GM23338 (cell line): ENCODE measurements around the gene MS4A15. TPM values are rescaled to one million over a fixed set of nuclear protein-coding genes. Genes with fewer than 3 reads are reported as not detected.
"Not testable (repeated sequence)": the region's sequence is repeated elsewhere in the genome, so short reads cannot be mapped to it uniquely, and the experiment has no call there.

Experiments used
- ATAC-seq: fragments of 200-7000 bp; cut with Tn5 transposase; 3 replicates; pipeline ENCODE4 v1.9.1; 2020
- DNase-seq: peaks from one replicate; pipeline ENCODE4 v3.0.0-alpha.2; 2015; ENCODE audit warnings: low spot score
- H2AFZ ChIP-seq: fragments of 200-600 bp; sonication (generic); 2 replicates; pipeline ENCODE4 v1.8.0; 2016; ENCODE audit warnings: antibody characterized with exemption, mild to moderate bottlenecking, moderate library complexity
- H3F3A ChIP-seq: fragments of 200-600 bp; sonication (generic); replicated peaks from 2 replicates; pipeline ENCODE4 v1.8.0; 2017; ENCODE audit warnings: antibody characterized with exemption, mixed run types, low read depth
- H3K27ac ChIP-seq: fragments of 200-600 bp; sonication (generic); 2 replicates; pipeline ENCODE4 v1.6.1; 2016; ENCODE audit warnings: low read depth
- H3K27me3 ChIP-seq: fragments of 200-600 bp; sonication (generic); 2 replicates; pipeline ENCODE4 v1.8.0; 2016; ENCODE audit warnings: mild to moderate bottlenecking, mixed run types, moderate library complexity; ENCODE audit not compliant: insufficient read depth
- H3K36me3 ChIP-seq: fragments of 200-600 bp; sonication (generic); 2 replicates; pipeline ENCODE4 v1.8.0; 2016; ENCODE audit warnings: mild to moderate bottlenecking; ENCODE audit not compliant: insufficient read depth
- H3K4me1 ChIP-seq: fragments of 200-600 bp; sonication (generic); 2 replicates; pipeline ENCODE4 v1.8.0; 2016; ENCODE audit warnings: mild to moderate bottlenecking, moderate library complexity; ENCODE audit not compliant: insufficient read depth
- H3K4me2 ChIP-seq: fragments of 200-600 bp; sonication (generic); 2 replicates; pipeline ENCODE4 v1.7.1; 2017; ENCODE audit warnings: mixed run types
- H3K4me3 ChIP-seq: fragments of 200-600 bp; sonication (generic); 2 replicates; pipeline ENCODE4 v1.6.1; 2016; ENCODE audit warnings: mixed run types
- H3K79me2 ChIP-seq: fragments of 200-600 bp; sonication (generic); replicated peaks from 2 replicates; pipeline ENCODE4 v1.8.0; 2017; ENCODE audit warnings: mild to moderate bottlenecking; ENCODE audit not compliant: insufficient read depth
- H3K9me2 ChIP-seq: fragments of 200-600 bp; sonication (generic); 2 replicates; pipeline ENCODE4 v1.8.0; 2017; ENCODE audit not compliant: insufficient read depth
- H4K20me1 ChIP-seq: fragments of 200-600 bp; sonication (generic); replicated peaks from 2 replicates; pipeline ENCODE4 v1.8.0; 2017; ENCODE audit warnings: mild to moderate bottlenecking; ENCODE audit not compliant: insufficient read depth
- H3K27ac Mint-ChIP-seq: 2 replicates; pipeline ENCODE4 v1.8.0; 2020; ENCODE audit warnings: inconsistent platforms, mild to moderate bottlenecking, moderate library complexity, mixed read lengths
- H3K27me3 Mint-ChIP-seq: 3 replicates; pipeline ENCODE4 v1.8.0; 2022; ENCODE audit warnings: low read depth, mild to moderate bottlenecking, moderate library complexity, mixed read lengths, inconsistent platforms; ENCODE audit not compliant: insufficient read depth, poor library complexity
- H3K36me3 Mint-ChIP-seq: 3 replicates; pipeline ENCODE4 v1.8.0; 2021; ENCODE audit warnings: low read depth, mild to moderate bottlenecking, inconsistent platforms, moderate library complexity, mixed read lengths
- H3K4me1 Mint-ChIP-seq: 3 replicates; pipeline ENCODE4 v1.8.0; 2020; ENCODE audit warnings: mild to moderate bottlenecking, inconsistent platforms, mixed read lengths
- H3K4me3 Mint-ChIP-seq: 3 replicates; pipeline ENCODE4 v1.8.0; 2021; ENCODE audit warnings: moderate library complexity, mild to moderate bottlenecking, inconsistent platforms, mixed read lengths
- H3K9me3 Mint-ChIP-seq: 3 replicates; pipeline ENCODE4 v1.8.0; 2020; ENCODE audit warnings: moderate library complexity, mild to moderate bottlenecking, inconsistent platforms, mixed read lengths
- CREB1 ChIP-seq: fragments of 250-450 bp; sonication (Bioruptor Pico); IDR thresholded peaks from 2 replicates; pipeline ENCODE4 v1.5.0; 2020; ENCODE audit warnings: low read depth, mild to moderate bottlenecking, moderate library complexity
- EZH2 ChIP-seq: fragments of 200-600 bp; sonication (generic); IDR thresholded peaks from one replicate; pipeline ENCODE4 v1.8.0; 2017; ENCODE audit warnings: antibody characterized with exemption, mild to moderate bottlenecking, low read depth; ENCODE audit not compliant: unreplicated experiment
- EZH2phosphoT487 ChIP-seq: fragments of 200-600 bp; sonication (generic); IDR thresholded peaks from one replicate; pipeline ENCODE4 v1.8.1; 2018; ENCODE audit warnings: antibody characterized with exemption; ENCODE audit not compliant: unreplicated experiment
- JUNB ChIP-seq: IDR thresholded peaks from one replicate; pipeline ENCODE4 v1.6.1; 2016; ENCODE audit warnings: antibody characterized with exemption; ENCODE audit not compliant: unreplicated experiment
- NANOG ChIP-seq: IDR thresholded peaks from 2 replicates; pipeline ENCODE4 v1.6.1; 2016; ENCODE audit warnings: antibody characterized with exemption, borderline replicate concordance
- POLR2AphosphoS5 ChIP-seq: IDR thresholded peaks from 2 replicates; pipeline ENCODE4 v1.6.1; 2016; ENCODE audit warnings: antibody characterized with exemption, low read depth
- ZNF114 ChIP-seq: fragments of 250-450 bp; sonication (Bioruptor Pico); IDR thresholded peaks from 2 replicates; pipeline ENCODE4 v1.5.0; 2020; ENCODE audit warnings: mild to moderate bottlenecking, moderate library complexity
- ZNF331 ChIP-seq: fragments of 250-450 bp; sonication (Bioruptor Pico); IDR thresholded peaks from 2 replicates; pipeline ENCODE4 v1.5.0; 2020; ENCODE audit warnings: low read depth, mild to moderate bottlenecking, moderate library complexity
- polyA plus RNA-seq: library from polyadenylated mRNA; unstranded; fragments of >200 nt; fragmentation: Nextera tagmentation; extraction: Ambion mirVana; gene quantifications from 2 replicates; pipeline ENCODE4 v1.2.1, GENCODE V29; 2016
- total RNA-seq: library from RNA; depleted of rRNA; stranded (reverse); fragments of >200 nt; shearing (Covaris generic); gene quantifications from 2 replicates; pipeline ENCODE4 v1.2.3, GENCODE V29; 2014
- TF ChIP-seq, protein P1 (sequence below), 2 experiments: fragments of 200-600 bp in 1 of 2; sonication (generic) in 1 of 2; conservative IDR thresholded peaks; 2 replicates each; pipeline versions ENCODE4 v1.5.1 to v1.6.1; 2016 to 2017; ENCODE audit warnings: antibody characterized with exemption in 2 of 2, low read depth in 2 of 2, mild to moderate bottlenecking in 2 of 2, moderate library complexity in 1 of 2
- TF ChIP-seq, protein P2 (sequence below): IDR thresholded peaks from 2 replicates; pipeline ENCODE4 v1.6.1; 2016; ENCODE audit warnings: antibody characterized with exemption

MS4A15 gene
- total and polyA plus RNA-seq, 2 experiments from 2014 or later: 0.44 TPM; not detected in 1

DNA sequence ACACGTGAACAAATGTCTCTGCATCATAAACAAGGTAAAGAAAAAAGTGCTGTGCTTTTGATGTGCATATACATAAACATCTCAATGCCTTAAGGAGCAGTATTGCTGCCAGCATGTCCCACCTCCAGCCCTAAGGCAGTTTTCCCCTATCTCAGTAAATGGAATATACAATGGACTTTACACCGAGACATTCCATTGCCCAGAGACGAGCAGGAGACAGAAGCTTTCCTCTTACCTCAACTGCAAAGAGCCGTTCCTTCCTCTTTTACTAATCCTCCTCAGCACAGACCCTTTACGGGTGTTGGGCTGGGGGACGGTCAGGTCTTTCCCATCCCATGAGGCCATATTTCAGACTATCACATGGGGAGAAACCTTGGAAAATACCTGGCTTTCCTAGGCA lies 43.2 kb upstream of the MS4A15 start:
- not testable (repeated sequence) for H3K27me3 ChIP-seq, H3K4me3 Mint-ChIP-seq, H3K27ac Mint-ChIP-seq, H3K36me3 Mint-ChIP-seq, H3F3A ChIP-seq, H3K4me3 ChIP-seq, H3K4me1 Mint-ChIP-seq, H3K79me2 ChIP-seq, H4K20me1 ChIP-seq, H3K4me1 ChIP-seq, H3K27ac ChIP-seq, ATAC-seq, H3K4me2 ChIP-seq, DNase-seq, H2AFZ ChIP-seq, H3K36me3 ChIP-seq
- peaks cover 11% of the 10 kb centered on the region; the same call in 1 of the 2 replicates for H3K9me2 ChIP-seq
- Mint-ChIP-seq H3K27me3 (peaks cover 10% of the 10 kb centered on the region), H3K9me3 (peaks cover 16% of the 10 kb centered on the region)

DNA sequence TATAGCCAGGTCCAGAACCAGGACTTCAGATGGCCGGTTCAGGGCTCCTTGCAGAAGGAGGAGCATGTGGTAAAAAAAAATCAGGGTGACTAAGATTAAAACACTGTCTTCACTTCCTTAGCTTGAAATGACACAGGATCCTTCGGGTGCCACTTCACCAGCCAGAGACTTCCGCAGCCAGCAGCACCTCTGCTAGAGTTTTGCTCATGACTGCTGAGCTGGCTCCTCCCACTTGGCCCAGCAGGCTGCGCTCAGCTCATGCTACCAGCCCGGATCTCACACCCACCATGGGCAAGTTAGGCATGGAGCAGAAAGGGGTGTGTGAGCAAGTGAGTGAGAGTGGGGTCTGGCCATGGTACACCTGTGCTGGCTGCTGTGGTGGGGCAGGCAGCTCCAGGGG lies 38.7 kb upstream of the MS4A15 start:
- ATAC-seq (no peak), DNase-seq (no peak)
- peaks cover 13% of the 10 kb centered on the region; the same call in 2 of the 3 replicates for H3K36me3 Mint-ChIP-seq
- peaks cover 39% of the 10 kb centered on the region for H3K9me3 Mint-ChIP-seq
- no peak overlapping the region for H3K4me3 Mint-ChIP-seq
- TF ChIP-seq POLR2AphosphoS5 (no peak), EZH2phosphoT487 (no peak), ZNF331 (no peak)
- TF ChIP-seq, protein P1, sequence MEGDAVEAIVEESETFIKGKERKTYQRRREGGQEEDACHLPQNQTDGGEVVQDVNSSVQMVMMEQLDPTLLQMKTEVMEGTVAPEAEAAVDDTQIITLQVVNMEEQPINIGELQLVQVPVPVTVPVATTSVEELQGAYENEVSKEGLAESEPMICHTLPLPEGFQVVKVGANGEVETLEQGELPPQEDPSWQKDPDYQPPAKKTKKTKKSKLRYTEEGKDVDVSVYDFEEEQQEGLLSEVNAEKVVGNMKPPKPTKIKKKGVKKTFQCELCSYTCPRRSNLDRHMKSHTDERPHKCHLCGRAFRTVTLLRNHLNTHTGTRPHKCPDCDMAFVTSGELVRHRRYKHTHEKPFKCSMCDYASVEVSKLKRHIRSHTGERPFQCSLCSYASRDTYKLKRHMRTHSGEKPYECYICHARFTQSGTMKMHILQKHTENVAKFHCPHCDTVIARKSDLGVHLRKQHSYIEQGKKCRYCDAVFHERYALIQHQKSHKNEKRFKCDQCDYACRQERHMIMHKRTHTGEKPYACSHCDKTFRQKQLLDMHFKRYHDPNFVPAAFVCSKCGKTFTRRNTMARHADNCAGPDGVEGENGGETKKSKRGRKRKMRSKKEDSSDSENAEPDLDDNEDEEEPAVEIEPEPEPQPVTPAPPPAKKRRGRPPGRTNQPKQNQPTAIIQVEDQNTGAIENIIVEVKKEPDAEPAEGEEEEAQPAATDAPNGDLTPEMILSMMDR (conservative IDR thresholded peaks at IDR 0.05; ENCODE audit: low read depth in 2 of 2): no peak
- Histone ChIP-seq H3K4me2 (no peak overlapping the region), H3K79me2 (no peaks in the 10 kb centered on the region), H3K9me2 (0 out of 2 replicates have a peak, but pooled peaks cover 8% of the 10 kb centered on the region), H3K4me3 (no peak overlapping the region), H3F3A (no peaks in the 10 kb centered on the region), H3K27ac (no peak overlapping the region), H3K4me1 (no peaks in the 10 kb centered on the region), H3K36me3 (no peaks in the 10 kb centered on the region), H3K27me3 (no peaks in the 10 kb centered on the region), H2AFZ (no peak overlapping the region), H4K20me1 (no peaks in the 10 kb centered on the region)
- no peaks in the 10 kb centered on the region for H3K4me1 Mint-ChIP-seq
- H3K27ac Mint-ChIP-seq: no peak overlapping the region
- H3K27me3 Mint-ChIP-seq: peaks cover 18% of the 10 kb centered on the region

- H3K4me3 ChIP-seq: no peak overlapping the region
- no peak for ATAC-seq
- no peaks in the 10 kb centered on the region for H3K4me1 Mint-ChIP-seq
- TF ChIP-seq EZH2 (no peak), EZH2phosphoT487 (no peak), NANOG (no peak), ZNF114 (CRISPR knock-in tag) (no peak), POLR2AphosphoS5 (no peak), CREB1 (CRISPR knock-in tag) (no peak), JUNB (no peak), ZNF331 (no peak)
- TF ChIP-seq, protein P1 (conservative IDR thresholded peaks at IDR 0.05; ENCODE audit: low read depth in 2 of 2): no peak
- TF ChIP-seq, protein P2, sequence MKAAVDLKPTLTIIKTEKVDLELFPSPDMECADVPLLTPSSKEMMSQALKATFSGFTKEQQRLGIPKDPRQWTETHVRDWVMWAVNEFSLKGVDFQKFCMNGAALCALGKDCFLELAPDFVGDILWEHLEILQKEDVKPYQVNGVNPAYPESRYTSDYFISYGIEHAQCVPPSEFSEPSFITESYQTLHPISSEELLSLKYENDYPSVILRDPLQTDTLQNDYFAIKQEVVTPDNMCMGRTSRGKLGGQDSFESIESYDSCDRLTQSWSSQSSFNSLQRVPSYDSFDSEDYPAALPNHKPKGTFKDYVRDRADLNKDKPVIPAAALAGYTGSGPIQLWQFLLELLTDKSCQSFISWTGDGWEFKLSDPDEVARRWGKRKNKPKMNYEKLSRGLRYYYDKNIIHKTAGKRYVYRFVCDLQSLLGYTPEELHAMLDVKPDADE: no peak
- H3K27me3 Mint-ChIP-seq: peaks cover 16% of the 10 kb centered on the region
- H2AFZ ChIP-seq: no peak overlapping the region
- no peak overlapping the region for H3K27ac ChIP-seq
- no peak overlapping the region for H3K4me3 Mint-ChIP-seq
- H3K27ac Mint-ChIP-seq: no peak overlapping the region
- DNase-seq: no peak
- no peaks in the 10 kb centered on the region for H3K27me3 ChIP-seq
- H3K4me2 ChIP-seq: no peak overlapping the region
- H3K4me1 ChIP-seq: no peaks in the 10 kb centered on the region
- no peaks in the 10 kb centered on the region for H3K79me2 ChIP-seq
- H3K9me3 Mint-ChIP-seq: peaks cover 39% of the 10 kb centered on the region
- 0 out of 2 replicates have a peak, but pooled peaks cover 8% of the 10 kb centered on the region for H3K9me2 ChIP-seq
- H4K20me1 ChIP-seq: no peaks in the 10 kb centered on the region
- H3K36me3 ChIP-seq: no peaks in the 10 kb centered on the region
- H3F3A ChIP-seq: no peaks in the 10 kb centered on the region
- peaks cover 13% of the 10 kb centered on the region; the same call in 2 of the 3 replicates for H3K36me3 Mint-ChIP-seq
These were observed 37.9 kb upstream of the MS4A15 start for GRCh38 chr11:60718524-60719316.
